Kidney capillary endothelial cell (primary cell): ENCODE measurements around the gene DAB1.

Source experiments
- DNase-seq: peaks from one replicate; pipeline ENCODE4 v3.0.0-alpha.2; 2018; ENCODE audit warnings: low spot score

DAB1 gene

DNA sequence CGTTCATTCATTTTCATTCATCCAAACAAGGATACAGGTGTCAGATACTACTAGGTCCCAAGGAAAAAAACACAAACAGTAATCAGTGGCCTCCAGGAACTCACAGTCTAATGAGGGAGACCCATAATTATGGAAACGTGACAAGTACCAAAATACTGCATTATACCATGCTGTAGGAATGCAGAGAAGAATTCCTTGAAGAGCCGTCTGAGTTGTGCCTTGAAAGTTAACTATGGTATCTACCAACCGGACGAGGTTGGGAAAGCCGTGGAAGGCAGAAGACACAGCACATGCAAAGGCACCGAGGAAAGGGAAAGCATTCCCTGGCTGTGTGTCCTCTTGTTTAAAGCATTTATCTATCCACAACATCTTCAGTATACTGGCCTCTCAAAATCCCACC, 206.0 kb downstream of the DAB1 start:
- DNase-seq: no peak

DNA sequence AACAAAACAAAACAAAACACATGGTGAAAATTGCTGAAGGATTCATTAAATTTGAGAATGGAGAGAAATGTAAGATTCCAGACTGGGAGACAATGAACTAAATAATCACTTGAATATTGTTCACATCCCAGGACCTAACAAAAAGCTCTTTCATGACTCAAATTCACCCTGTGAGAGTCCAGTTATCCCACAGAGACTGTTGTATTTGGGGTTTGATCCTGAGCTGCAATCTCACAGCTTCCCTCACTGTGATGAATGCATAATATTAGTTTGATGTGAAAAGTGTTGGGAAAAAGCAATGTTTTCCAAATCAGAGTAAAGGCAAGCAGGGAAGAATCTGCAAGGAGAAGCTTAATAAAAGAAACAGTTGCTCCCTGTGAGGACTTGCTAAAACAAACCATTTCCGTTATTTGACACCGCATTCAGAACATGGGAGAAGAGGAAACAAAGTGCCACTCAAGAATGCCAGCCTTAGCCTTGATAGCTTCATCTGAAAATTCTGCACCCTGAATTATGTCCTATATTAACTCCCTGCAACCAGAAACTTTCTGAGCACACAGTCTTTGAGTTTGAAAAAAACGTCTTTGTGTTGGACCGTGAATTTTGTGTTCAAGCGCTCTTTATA, 208.8 kb downstream of the DAB1 start:
- DNase-seq: no peak

DNA sequence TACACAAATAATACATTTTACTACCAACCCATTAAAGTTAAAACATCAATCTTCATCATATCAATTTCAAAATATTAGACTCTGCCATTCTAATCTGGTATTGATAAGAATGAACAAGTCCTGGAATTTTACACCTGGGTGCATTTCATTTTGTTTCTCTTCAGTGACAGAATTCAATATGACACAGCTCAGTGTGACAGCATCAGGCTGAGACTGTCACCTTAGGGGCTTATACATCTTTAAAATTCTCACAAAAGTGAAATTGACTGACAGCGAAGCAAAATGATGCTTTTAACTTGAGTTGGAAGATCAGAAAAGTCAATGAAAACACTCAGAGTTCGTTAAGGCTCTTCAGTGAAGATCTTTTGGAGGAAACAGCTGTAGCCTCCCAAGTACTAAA, 213.0 kb downstream of the DAB1 start:
- no peak for DNase-seq

DNA sequence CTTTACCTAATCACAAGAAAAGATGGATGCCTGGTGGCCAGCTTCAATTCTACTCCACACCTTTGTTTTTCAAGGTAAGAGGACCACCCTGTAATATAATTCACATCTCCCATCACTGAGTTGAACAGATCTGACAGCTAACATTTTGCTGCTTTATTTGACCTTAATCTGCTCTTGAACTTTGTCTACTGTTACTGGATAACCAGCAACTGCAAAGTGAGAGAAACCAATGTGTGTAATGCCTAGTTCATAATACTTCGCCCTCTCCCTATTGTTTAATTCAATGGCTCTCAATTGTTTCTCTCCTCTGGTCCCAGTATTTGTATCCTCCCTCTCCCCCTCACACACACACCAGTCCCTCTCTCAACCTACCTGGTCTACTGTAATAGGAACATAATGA, 214.4 kb downstream of the DAB1 start:
- DNase-seq: no peak

DNA sequence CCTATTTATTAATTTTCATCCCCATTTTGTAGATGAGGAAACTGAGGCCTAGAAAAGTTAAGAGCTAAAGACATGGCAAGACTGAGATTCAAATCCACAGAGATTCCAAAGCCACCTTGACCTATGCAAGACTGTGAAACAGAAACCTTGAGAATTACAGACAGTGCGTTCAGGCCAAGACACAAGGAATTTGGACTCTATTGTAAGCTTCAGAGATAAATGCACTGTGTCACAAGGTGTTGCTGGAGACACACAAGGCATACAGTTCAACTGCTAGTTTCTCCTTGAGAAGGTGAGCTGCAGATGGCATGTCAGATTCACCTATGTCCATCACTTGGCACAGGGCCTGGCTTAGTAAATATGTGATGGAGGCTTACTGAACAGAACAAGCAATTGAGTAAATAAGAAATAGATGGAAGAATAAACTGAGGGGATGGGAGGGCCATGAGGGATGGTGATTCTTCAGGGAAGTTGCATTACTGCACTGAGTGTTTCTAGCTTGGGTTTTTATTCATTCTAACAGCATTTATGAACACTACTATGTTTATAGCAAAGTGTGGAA, 215.0 kb downstream of the DAB1 start:
- no peak for DNase-seq

DNA sequence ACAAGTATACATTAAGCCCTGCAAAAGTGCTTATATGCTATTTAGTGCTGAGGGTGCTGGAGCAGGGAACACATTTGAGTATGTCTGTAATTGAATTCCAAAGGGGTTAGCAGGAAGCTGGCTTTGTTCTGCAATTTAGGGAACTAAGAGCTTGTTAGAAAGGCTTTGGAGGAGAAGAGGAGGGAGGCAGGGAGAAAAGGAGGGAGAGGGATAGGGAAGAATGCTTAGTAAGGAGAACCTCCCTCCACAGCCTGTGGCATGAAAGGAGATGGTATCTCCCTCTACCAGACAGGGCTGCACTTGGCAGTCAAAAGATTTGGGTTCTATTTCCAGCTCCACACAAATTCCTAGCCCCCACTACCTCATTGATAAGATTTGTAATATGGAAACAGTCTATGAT, 217.8 kb downstream of the DAB1 start:
- no peak for DNase-seq

DNA sequence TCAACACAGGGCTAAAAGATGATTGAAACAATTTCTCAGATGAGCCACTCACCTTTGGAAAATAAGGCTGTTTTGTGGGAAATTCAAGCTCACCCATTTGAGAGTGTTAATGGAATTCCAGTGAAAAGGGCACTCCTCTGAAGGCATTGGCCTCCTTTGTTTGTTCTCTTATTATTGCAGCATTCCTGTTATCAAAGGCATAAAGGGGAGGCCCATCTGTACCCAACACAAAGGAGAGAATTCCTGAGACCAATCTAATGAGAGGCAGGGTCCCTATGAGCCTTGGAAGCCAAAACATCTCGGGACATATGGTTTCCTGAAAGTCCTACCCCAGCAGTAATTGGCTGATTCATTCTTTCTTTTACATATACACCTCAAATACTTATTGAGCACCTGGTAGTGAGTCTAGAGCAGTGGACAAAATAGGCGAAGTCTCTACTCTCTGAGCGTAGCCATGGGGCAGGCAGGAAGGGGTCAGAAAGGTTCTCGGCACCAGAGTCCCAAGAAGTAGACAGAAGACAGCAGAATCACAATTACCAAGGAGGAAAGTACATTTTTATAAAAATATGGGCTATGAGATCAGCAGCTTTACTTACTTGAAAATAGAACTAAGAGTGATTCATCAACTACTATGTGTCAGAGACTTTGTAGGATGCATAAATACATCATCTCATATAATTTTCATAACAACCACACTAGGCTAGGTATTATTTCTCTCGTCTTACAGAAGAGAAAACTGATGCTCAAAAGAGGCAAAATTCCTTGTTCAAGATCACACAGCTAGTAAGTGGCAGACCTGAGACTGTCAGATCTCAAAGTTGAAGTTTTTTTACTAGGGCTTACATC, 218.7 kb downstream of the DAB1 start:
- DNase-seq: no peak

DNA sequence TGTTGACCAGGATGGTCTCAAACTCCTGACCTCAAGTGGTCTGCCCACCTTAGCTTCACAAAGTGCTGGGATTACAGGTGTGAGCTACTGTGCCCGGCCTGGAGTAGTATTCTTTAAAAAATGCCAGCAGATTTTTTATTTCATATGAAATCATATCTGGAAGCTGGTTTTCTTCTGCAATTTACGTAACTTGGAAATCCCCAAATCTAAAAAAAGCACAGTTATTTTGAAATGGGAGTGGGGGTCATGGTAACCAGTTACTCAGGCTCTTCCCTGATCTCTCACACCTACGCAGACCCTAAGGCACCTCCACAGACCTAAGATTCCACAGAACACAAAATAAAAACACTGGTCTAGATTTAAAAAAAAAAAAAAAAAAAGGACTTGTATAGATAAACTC, 219.8 kb downstream of the DAB1 start:
- no peak for DNase-seq

DNA sequence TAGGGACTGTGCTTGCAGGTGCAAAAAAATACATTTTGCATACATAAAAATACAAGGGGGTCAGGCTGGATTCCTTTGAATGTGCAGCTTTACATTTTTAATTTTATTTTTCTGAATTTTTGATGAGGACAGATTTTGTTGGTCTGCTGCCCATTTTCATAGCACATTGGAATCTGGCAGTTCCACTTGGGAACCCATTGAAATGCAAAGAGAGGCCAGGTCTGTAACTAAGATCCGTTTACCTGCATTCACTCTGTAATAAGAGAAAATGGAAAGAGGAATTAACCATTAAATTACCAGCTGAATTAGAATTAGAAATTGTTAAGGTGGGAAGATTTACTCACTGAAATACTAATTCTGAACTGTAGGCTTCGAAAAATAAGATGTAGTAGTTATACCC, 221.6 kb downstream of the DAB1 start:
- no peak for DNase-seq

DNA sequence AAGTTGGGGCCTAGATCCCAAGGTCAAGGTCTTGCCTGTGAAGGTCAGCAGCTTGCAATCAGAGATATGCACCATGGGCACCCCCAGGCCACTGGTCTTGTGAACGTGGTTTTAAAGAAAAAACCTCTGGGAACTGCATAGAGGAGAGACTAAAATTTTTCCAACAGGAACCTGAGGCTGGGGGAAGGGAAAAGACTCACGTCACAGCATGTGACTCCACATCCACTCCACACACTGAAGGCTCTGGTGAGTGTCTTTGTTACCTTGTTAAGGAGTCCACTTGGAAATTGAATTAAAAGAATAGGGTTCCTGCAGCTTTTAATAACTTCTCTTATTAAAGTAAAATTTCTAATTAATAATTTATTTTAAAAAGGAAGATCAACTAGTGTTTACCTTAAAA, 224.9 kb downstream of the DAB1 start:
- no peak for DNase-seq

DNA sequence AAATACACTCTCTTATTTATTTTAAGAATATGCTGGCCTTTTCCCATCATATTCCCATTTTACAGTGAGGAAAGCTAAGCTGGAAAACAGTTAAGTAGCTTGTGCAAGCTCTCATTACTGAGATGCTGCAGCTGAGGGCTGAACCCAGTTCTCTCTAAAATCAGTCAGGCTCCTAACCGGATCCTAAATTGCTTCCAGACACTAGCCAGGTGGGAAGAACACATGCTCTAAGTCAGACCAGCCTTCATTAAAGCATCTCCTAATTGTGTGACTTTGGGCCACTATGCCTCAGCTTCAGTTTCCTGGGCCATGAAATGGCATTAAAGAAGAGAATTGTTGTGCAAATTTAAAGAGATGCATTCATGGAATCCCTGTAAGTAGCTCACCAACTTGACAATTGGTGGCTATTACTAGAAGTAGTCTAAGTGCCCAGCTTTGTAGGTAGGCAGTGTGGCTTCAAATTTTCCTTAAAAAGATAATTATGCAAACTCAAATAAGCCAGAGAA, 228.4 kb downstream of the DAB1 start:
- no peak for DNase-seq

DNA sequence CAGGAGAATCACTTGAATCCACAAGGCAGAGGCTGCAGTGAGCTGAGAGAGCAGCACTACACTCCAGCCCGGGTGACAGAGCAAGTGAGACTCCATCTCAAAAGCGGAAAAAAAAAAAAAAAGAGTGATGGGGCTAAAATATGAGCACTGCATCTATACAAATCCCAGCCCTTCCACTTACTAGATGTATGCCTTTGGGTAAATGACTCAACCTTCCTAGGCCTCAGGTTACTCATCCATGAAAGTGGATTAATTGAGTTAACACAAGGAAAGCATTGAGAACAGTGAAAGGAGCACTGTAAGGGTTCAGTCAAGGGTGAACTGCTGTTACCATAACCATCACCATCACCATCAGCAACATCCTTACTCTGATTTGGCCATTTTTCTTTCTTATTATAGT, 231.6 kb downstream of the DAB1 start:
- DNase-seq: no peak

DNA sequence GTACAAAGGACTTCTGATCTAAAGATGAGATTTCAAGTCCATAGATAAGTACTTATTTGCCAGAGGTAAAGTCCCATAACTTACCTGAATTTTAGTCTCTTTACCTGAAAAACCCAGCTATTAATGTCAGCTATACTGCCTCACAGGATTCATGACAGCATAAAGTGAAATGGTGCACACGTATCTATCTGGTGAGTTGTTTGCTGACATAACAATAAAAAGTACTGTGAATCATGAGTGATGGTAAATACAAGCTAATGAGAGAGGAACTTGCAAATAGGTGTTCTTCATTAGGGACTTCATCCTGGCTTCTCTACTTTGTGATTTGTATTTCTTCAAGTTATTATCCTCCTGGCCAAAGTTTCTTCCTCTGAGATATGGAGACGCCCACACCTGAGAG, 233.0 kb downstream of the DAB1 start:
- no peak for DNase-seq

DNA sequence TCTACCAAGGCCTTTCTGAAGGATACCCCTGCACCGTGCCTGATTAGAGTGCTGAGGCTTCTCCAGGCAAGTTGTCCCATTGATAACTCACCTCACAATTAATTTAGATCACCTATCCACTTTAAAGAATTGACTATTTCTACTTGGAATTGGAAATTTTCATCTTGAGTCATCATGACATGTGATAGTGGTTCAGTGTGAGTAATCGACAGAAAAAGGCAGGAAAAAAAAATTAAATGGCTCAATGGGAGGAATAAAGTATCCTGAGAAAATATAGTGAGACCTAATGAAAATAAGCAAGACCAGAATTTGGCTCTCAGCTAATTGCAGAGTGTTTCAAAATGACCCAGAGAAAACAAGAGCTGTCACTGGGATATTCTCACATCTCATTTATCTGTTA, 235.7 kb downstream of the DAB1 start:
- no peak for DNase-seq

DNA sequence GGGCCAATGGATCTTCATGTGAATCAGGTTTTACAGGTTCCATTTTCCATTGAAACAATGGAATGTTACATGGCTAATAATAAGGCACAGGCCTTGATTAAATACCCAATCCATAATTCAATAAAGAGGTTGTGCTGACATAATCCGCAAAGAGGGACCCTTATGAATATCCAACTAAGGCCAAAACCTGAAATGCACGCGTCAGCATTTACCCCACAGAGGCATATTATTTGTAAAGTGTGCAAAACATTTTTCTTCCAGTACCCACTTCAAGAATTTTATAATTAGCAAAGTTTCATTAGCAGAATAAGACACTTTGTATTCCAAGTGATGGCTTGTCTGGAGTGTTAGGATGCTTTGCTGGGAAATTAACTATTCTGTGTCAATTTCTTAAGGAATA, 237.4 kb downstream of the DAB1 start:
- no peak for DNase-seq

DNA sequence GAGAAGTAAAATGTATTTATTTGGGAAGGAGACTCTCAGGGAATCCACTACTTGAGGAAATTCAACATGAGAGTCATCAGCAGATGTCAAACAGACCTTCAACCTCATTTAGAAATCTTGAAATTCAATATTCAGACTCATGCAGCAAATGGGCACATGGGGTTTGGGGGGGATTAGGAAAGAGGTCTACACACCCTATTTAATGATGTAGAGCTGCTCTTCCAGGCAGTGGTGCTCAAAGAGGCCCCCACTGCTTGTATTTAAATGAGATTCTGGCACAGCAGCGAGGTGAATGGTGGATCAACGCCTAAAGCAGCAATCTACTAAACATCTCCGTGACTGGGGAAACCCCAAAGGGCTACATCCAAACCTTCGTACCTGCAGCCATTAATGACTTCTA, 244.9 kb downstream of the DAB1 start:
- no peak for DNase-seq

DNA sequence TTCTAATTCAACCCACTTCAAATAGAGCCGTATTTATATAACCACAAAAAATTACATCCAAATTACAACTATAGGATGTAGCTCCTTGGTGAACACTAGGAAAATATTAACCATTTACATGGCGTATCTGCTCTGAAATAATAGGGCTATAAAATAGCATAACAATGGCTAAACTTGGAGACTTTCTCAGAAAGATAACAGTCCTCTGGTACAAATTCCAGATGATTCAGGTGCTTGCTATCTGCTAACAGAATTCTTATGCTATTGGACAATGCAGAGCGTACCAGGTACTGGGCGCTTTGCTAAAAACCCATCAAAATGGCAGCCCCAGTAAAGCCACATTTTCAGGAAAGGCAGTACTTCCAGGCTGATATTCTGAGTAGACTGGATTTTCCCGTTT, 248.4 kb downstream of the DAB1 start:
- no peak for DNase-seq

DNA sequence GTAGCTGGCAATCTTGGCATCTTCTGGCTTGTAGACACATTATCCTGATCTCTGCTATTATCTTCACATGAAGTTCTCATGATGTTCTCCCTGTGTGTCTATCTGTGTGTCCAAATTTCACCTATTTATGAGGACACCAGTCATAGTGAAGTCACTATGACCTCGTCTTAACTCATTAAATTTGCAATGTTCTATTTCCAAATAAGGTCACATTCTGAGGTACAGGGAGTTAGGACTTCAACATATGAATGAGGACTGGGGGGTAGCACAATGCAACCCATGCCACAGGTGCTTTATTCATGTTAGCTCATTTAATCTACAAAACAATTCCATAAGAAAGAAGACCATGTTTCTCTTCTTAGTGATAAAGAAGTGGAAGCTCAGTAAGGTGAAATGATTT, 251.8 kb downstream of the DAB1 start:
- no peak for DNase-seq

DNA sequence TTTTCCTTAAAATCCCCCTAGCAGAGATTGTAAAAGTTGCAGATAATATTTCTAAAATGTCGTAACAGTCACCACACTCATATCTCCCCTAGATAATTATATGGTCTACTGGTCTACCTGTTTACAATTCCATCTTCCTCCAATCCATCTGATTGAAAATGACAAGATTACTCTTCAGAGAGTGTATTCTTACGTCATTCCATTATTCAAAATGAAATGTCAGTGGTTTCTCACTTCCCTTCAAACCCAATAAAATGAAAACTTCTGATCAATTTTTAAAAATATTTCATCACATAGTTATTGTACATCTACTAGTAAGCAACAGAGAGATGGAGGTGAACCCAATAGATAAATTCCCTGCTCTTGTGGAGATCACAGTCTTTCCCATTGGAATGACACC, 255.9 kb downstream of the DAB1 start:
- DNase-seq: no peak

DNA sequence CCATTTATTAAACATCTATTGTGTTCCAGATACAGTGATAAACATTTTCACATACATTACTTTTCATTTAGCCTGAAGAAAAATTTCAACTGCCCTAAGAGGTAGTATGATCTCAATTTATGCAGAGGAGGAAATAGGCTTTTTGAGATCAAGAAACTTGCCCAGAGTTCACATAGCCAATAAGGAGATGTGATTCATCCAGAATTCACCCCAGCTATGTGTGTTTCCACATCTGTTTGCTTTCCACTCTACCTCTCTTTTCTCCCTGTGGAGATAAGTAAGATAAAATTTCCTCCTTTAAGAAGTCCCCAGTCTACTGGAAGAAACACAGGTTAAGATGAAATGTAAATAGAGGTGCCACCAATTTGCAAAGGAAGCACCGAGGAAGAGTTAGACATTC, 258.3 kb downstream of the DAB1 start:
- DNase-seq: no peak

DNA sequence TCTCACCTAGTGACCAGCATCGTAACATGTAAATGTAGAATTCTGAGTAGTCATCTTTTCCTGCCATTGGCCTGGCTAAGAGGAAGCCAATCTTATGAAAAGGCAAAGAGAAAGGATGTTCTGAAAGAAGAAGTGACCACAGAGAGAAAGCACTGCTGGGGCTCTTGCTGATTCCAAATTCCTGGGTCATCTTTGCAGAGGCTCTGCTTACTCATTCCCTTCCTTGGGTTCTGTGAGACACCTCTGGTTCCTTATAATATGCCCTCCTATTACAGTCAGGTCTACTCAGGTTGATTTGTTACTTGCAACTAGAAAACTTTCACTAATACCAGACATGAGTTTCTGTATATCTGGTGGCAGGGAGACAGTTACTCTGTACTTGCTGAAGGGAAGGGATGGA, 259.3 kb downstream of the DAB1 start:
- DNase-seq: no peak

DNA sequence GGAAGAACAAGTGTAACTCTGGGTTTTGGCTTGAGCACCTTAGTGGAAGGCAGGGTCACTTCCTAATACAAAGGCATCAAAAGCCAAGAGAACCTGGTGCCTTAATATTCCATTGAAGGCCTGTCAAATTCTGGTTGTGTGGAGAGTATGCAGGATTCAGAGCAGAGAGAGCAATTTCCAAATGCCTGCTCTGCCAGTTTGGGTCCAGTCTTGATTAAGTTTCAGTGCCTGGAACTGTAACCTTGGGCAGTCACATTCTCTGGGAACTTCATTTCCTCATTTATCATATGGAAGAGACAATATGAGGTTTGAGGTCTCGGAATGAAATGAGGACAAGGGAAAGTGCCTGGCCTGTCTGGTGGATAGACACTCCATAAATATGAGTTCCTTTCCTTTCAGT, 260.1 kb downstream of the DAB1 start:
- DNase-seq: no peak

DNA sequence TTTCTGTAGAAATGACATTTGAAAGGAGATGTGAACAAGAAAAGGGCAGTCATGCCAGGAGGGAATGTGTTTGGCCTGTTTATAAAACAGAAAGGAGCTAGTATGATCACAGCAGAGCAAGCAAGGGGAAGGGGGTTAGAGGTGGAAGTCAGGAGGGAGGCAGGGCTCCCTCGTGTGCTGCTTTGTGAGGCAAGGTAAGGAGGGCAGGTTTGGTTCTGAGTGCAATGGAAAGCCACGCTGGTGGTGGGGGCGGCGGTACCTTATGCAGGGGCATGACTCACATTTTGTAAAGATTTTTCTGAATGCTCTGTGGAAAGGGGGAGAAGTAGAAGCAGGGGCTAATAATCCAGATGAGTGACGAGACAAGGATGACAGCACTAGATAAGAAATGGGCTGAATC, 260.5 kb downstream of the DAB1 start:
- no peak for DNase-seq
